K562 (cell line): ENCODE data around the gene ILF3. TPM values are rescaled to one million over a fixed set of nuclear protein-coding genes. Genes with fewer than 3 reads are reported as not detected.

Experiments
- ATF7 ChIP-seq: fragments of 450-650 bp; IDR thresholded peaks from 2 replicates; pipeline ENCODE4 v1.7.1; 2014; ENCODE audit warnings: mild to moderate bottlenecking, moderate library complexity
- BCOR ChIP-seq: fragments of 450-650 bp; IDR thresholded peaks from 2 replicates; pipeline ENCODE4 v1.6.1; 2016
- CREM ChIP-seq: IDR thresholded peaks from 2 replicates; pipeline ENCODE4 v1.6.1; 2014; ENCODE audit warnings: antibody characterized with exemption, low read depth
- EHMT2 ChIP-seq: fragments of 450-650 bp; IDR thresholded peaks from 2 replicates; pipeline ENCODE4 v1.6.1; 2018; ENCODE audit warnings: antibody characterized with exemption
- PHF8 ChIP-seq: fragments of 200-600 bp; sonication (generic); IDR thresholded peaks from 2 replicates; pipeline ENCODE4 v1.6.1; 2012; ENCODE audit warnings: mixed run types, mild to moderate bottlenecking, inconsistent platforms, low read length, moderate library complexity, borderline replicate concordance
- RBM14 ChIP-seq: fragments of 200-400 bp; formaldehyde crosslinking; IDR thresholded peaks from 2 replicates; pipeline ENCODE4 v1.6.1; 2018; ENCODE audit warnings: low read depth, mild to moderate bottlenecking, low read length, moderate library complexity, borderline replicate concordance; ENCODE audit not compliant: insufficient read depth
- RBM22 ChIP-seq: fragments of 200-400 bp; formaldehyde crosslinking; IDR thresholded peaks from 2 replicates; pipeline ENCODE4 v1.6.1; 2018; ENCODE audit warnings: low read length, low read depth; ENCODE audit not compliant: poor library complexity, severe bottlenecking
- RBM25 ChIP-seq: fragments of 200-400 bp; formaldehyde crosslinking; IDR thresholded peaks from 2 replicates; pipeline ENCODE4 v1.6.1; 2018; ENCODE audit warnings: low read length, low read depth, moderate library complexity; ENCODE audit not compliant: severe bottlenecking
- SMAD1 ChIP-seq: fragments of 150-350 bp; IDR thresholded peaks from 2 replicates; pipeline ENCODE4 v1.6.1; 2014; ENCODE audit warnings: low read length, low read depth; ENCODE audit not compliant: partially characterized antibody
- SNIP1 ChIP-seq: fragments of 450-650 bp; IDR thresholded peaks from 2 replicates; pipeline ENCODE4 v1.7.1; 2017; ENCODE audit warnings: low read depth, mild to moderate bottlenecking
- TCF7L2 ChIP-seq: fragments of 150-350 bp; IDR thresholded peaks from 2 replicates; pipeline ENCODE4 v1.6.1; 2016; ENCODE audit warnings: low read depth, mild to moderate bottlenecking, low read length, moderate library complexity
- TSC22D4 ChIP-seq: fragments of 450-650 bp; IDR thresholded peaks from 2 replicates; pipeline ENCODE4 v1.6.1; 2016; ENCODE audit warnings: missing genetic modification characterization, missing biosample characterization, control low read depth
- ZBTB12 ChIP-seq: fragments of 250-450 bp; sonication (Bioruptor Pico); IDR thresholded peaks from 2 replicates; pipeline ENCODE4 v1.4.0; 2020
- ZBTB8A ChIP-seq: fragments of 450-650 bp; IDR thresholded peaks from 2 replicates; pipeline ENCODE4 v1.6.1; 2018; ENCODE audit warnings: mild to moderate bottlenecking, moderate library complexity; ENCODE audit not compliant: partially characterized antibody
- ZNF511 ChIP-seq: sonication (generic); formaldehyde crosslinking; IDR thresholded peaks from 2 replicates; pipeline ENCODE4 v1.8.0; 2022; ENCODE audit warnings: mild to moderate bottlenecking, missing genetic modification reagents
- polyA plus RNA-seq, 8 experiments: library from polyadenylated mRNA; depleted of rRNA in 4 of 8; stranded (reverse) in 5 of 8; unstranded in 3 of 8; fragments of >200 nt; fragmentation: Nextera tagmentation in 2 of 8; fragmentation: Illumina TruSeq in 1 of 8; extraction: Ambion mirVana in 2 of 8; extraction: Trizol in 1 of 8; gene quantifications; 2 replicates each; pipeline versions ENCODE4 v1.2.1 to v1.2.3, GENCODE V29; 2011 to 2014; ENCODE audit warnings: inconsistent platforms in 1 of 8, missing spikeins in 1 of 8
- total RNA-seq, 7 experiments: library from RNA; depleted of rRNA in 6 of 7; stranded (reverse); fragments of >200 nt in 6 of 7; fragmentation: Illumina TruSeq in 2 of 7; extraction: Trizol in 2 of 7; gene quantifications; 2 replicates each; pipeline versions ENCODE4 v1.2.1 to v1.2.3, GENCODE V29; 2011 to 2021; ENCODE audit warnings: low replicate concordance in 1 of 7
- TF ChIP-seq, protein P1 (sequence below): sonication (generic); formaldehyde crosslinking; IDR thresholded peaks from 2 replicates; pipeline ENCODE4 v1.8.0; 2022; ENCODE audit warnings: missing genetic modification reagents, mild to moderate bottlenecking, borderline replicate concordance
- TF ChIP-seq, protein P2 (sequence below): fragments of 450-650 bp; IDR thresholded peaks from 2 replicates; pipeline ENCODE4 v1.6.1; 2017; ENCODE audit warnings: antibody characterized with exemption, mild to moderate bottlenecking

ILF3 gene
- total and polyA plus RNA-seq, 9 of the 15 experiments (the other 6 are each of a cell fraction or from before 2014, with no cell fraction given): 26.0 to 453 (median 175) TPM

DNA sequence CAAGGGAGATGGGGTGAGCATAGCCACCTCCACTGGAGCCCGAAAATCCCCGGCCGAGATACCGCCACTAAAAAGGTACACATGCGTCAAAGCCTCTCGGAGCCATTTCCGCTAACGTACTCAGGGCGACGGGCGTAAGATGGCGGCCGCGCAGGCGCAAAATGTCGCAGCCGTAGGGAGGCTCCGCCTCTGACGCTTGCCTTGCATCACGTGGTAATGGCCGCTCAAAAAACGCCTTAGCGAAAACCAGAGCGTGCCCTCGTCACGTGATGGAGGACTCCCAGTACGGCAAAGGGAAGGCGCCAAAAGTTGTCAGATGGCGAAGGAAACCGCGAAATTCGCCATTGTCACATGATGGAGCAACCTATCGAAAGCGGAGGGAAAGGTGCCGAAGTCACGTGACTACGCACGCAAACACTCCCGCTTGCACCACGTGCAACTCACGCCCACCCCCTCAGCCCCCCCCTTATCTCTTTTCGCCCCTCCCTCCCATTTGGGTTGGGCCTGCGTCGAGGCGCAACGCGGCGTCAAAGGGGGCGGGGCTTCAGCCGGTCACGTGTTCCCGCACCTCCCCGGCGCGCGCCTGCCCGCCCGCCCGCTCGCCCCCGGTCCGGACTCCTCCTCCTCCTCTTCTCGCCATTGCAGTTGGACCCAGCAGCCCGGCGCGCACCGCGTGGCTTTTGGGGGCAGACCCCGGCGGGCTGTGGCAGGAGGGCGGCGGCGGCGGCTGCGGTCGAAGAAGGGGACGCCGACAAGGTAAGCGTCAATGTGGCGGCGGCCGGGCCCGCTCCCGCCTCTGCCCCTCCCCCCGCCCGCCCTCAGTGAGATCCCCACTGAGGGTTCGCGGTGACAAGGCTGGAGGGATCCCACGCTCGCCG is at the start of gene ILF3 (continued):
- 0 out of 2 replicates have a peak, but pooled peaks have one; percentile 28 for TF ChIP-seq TCF7L2
- TF ChIP-seq RBM22: no peak
- TF ChIP-seq ATF7: peak; percentile 93
- no peak for TF ChIP-seq RBM25
- TF ChIP-seq RBM14: no peak
- TF ChIP-seq ZNF511 (CRISPR knock-in tag): peak; percentile 31; the same call in 1 of the 2 replicates
- TF ChIP-seq ZBTB12: peak; percentile 79
- TF ChIP-seq, protein P1, sequence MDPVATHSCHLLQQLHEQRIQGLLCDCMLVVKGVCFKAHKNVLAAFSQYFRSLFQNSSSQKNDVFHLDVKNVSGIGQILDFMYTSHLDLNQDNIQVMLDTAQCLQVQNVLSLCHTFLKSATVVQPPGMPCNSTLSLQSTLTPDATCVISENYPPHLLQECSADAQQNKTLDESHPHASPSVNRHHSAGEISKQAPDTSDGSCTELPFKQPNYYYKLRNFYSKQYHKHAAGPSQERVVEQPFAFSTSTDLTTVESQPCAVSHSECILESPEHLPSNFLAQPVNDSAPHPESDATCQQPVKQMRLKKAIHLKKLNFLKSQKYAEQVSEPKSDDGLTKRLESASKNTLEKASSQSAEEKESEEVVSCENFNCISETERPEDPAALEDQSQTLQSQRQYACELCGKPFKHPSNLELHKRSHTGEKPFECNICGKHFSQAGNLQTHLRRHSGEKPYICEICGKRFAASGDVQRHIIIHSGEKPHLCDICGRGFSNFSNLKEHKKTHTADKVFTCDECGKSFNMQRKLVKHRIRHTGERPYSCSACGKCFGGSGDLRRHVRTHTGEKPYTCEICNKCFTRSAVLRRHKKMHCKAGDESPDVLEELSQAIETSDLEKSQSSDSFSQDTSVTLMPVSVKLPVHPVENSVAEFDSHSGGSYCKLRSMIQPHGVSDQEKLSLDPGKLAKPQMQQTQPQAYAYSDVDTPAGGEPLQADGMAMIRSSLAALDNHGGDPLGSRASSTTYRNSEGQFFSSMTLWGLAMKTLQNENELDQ: no peak
- peak; percentile 96 for TF ChIP-seq CREM
- no peak for TF ChIP-seq SNIP1
- no peak for TF ChIP-seq ZBTB8A
- TF ChIP-seq SMAD1: peak; percentile 77
- peak; percentile 91 for TF ChIP-seq PHF8
- TF ChIP-seq TSC22D4 (tag): no peak
- no peak for TF ChIP-seq EHMT2
- TF ChIP-seq, protein P2, sequence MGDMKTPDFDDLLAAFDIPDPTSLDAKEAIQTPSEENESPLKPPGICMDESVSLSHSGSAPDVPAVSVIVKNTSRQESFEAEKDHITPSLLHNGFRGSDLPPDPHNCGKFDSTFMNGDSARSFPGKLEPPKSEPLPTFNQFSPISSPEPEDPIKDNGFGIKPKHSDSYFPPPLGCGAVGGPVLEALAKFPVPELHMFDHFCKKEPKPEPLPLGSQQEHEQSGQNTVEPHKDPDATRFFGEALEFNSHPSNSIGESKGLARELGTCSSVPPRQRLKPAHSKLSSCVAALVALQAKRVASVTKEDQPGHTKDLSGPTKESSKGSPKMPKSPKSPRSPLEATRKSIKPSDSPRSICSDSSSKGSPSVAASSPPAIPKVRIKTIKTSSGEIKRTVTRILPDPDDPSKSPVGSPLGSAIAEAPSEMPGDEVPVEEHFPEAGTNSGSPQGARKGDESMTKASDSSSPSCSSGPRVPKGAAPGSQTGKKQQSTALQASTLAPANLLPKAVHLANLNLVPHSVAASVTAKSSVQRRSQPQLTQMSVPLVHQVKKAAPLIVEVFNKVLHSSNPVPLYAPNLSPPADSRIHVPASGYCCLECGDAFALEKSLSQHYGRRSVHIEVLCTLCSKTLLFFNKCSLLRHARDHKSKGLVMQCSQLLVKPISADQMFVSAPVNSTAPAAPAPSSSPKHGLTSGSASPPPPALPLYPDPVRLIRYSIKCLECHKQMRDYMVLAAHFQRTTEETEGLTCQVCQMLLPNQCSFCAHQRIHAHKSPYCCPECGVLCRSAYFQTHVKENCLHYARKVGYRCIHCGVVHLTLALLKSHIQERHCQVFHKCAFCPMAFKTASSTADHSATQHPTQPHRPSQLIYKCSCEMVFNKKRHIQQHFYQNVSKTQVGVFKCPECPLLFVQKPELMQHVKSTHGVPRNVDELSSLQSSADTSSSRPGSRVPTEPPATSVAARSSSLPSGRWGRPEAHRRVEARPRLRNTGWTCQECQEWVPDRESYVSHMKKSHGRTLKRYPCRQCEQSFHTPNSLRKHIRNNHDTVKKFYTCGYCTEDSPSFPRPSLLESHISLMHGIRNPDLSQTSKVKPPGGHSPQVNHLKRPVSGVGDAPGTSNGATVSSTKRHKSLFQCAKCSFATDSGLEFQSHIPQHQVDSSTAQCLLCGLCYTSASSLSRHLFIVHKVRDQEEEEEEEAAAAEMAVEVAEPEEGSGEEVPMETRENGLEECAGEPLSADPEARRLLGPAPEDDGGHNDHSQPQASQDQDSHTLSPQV: no peak
- no peak for TF ChIP-seq BCOR
